Transverse colon (tissue), 4 donors: ENCODE results near the gene KRTAP5-10. TPM values are rescaled to one million over a fixed set of nuclear protein-coding genes. Genes with fewer than 3 reads are reported as not detected.

ENCODE experiments used
- DNase-seq: peaks from one replicate; pipeline ENCODE4 v3.0.0-alpha.2; 2019
- H3K27ac ChIP-seq, 4 donors: fragments of 200-600 bp; sonication (generic); 2 replicates each; pipeline ENCODE4 v1.5.1; 2016 to 2018; ENCODE audit warnings: inconsistent platforms in 4 of 4
- H3K27me3 ChIP-seq: fragments of 200-600 bp; sonication (generic); 2 replicates; pipeline ENCODE4 v1.5.1; 2017; ENCODE audit warnings: inconsistent platforms
- H3K36me3 ChIP-seq, 4 donors: fragments of 200-600 bp; sonication (generic); 2 replicates each; pipeline ENCODE4 v1.5.1; 2017 to 2019; ENCODE audit warnings: inconsistent platforms in 4 of 4
- H3K4me1 ChIP-seq, 4 donors: fragments of 200-600 bp; sonication (generic); 2 replicates each; pipeline ENCODE4 v1.5.1; 2017 to 2020; ENCODE audit warnings: inconsistent platforms in 4 of 4
- H3K4me3 ChIP-seq, 4 donors: fragments of 200-600 bp; sonication (generic); 1 replicate in 1 of 4; 2 replicates in 3 of 4; pipeline versions ENCODE4 v1.5.1 to v1.6.1; 2017 to 2019; ENCODE audit warnings: inconsistent platforms in 4 of 4
- H3K9me3 ChIP-seq, 2 donors: fragments of 200-600 bp; sonication (generic); 2 replicates each; pipeline ENCODE4 v1.5.1; 2017 to 2019; ENCODE audit warnings: inconsistent platforms in 2 of 2
- EP300 ChIP-seq: sonication (generic); formaldehyde crosslinking; IDR thresholded peaks from one replicate; pipeline ENCODE4 v1.6.1; 2017; ENCODE audit warnings: antibody characterized with exemption, low read depth
- POLR2A ChIP-seq: fragments of 450-650 bp; IDR thresholded peaks from one replicate; pipeline ENCODE4 v1.6.1; 2016; ENCODE audit warnings: antibody characterized with exemption, mild to moderate bottlenecking, moderate library complexity
- POLR2AphosphoS5 ChIP-seq, 3 donors: sonication (generic); formaldehyde crosslinking; IDR thresholded peaks; one replicate each; pipeline ENCODE4 v1.6.1; 2016; ENCODE audit warnings: antibody characterized with exemption in 3 of 3
- WGBS, 2 donors: methylation state at CpG; one replicate each; pipeline ENCODE4 v1.1.5; 2018; ENCODE audit warnings: low coverage in 1 of 2; 5-methylcytosine and 5-hydroxymethylcytosine counted together
- in situ Hi-C, 4 donors: fragments of 200-750 bp; cut with MboI; loops; one replicate each; pipeline versions ENCODE4 v1.15.0 to v1.15.1; 2017; ENCODE audit warnings: low sequenced_read_pairs in 3 of 4, low pct_ligation_motif_present in 1 of 4, low pct_unique_long_range_greater_than_20kb in 1 of 4
- intact Hi-C: fragments of 100-400 bp; cut with DNase I; formaldehyde crosslinking; loops from one replicate; pipeline ENCODE4 v1.15.1; 2023; ENCODE audit warnings: low total_unique reads
- total RNA-seq, 4 donors: library from RNA; depleted of rRNA; stranded (reverse); fragments of >200 nt; gene quantifications; one replicate each; pipeline ENCODE4 v1.1.0, GENCODE V29; 2016
- TF ChIP-seq, protein P1 (sequence below), 5 experiments: fragments of 200-600 bp in 3 of 5; fragments of 450-650 bp in 2 of 5; sonication (generic) in 3 of 5; IDR thresholded peaks; 1 replicate in 2 of 5; 2 replicates in 3 of 5; pipeline ENCODE4 v1.5.1; 2016 to 2017; ENCODE audit warnings: antibody characterized with exemption in 5 of 5, inconsistent platforms in 3 of 5, mild to moderate bottlenecking in 2 of 5, moderate library complexity in 1 of 5

KRTAP5-10 gene
- total RNA-seq, 4 donors from 2014 or later, result 1.8 TPM; not detected in 3

DNA sequence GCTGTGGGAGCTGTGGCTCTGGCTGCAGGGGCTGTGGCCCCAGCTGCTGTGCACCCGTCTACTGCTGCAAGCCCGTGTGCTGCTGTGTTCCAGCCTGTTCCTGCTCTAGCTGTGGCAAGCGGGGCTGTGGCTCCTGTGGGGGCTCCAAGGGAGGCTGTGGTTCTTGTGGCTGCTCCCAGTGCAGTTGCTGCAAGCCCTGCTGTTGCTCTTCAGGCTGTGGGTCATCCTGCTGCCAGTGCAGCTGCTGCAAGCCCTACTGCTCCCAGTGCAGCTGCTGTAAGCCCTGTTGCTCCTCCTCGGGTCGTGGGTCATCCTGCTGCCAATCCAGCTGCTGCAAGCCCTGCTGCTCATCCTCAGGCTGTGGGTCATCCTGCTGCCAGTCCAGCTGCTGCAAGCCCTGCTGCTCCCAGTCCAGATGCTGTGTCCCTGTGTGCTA, 16.6 kb upstream of the KRTAP5-10 start:
- no peak for DNase-seq
- no peaks in the 10 kb centered on the region for H3K9me3 ChIP-seq
- H3K36me3 ChIP-seq, result no peaks in the 10 kb centered on the region
- H3K27me3 ChIP-seq, result no peaks in the 10 kb centered on the region
- no peaks in the 10 kb centered on the region for H3K4me1 ChIP-seq
- intact Hi-C loops (no loop called here), in situ Hi-C loops (no loop called here)
- WGBS, 2 donors, result 47% methylated on average over 5 of the region's 5 CpGs; no CpG with 5 or more reads in 1 of the 2 donors
- no peak for TF ChIP-seq POLR2AphosphoS5 (IDR thresholded peaks at IDR 0.05)
- TF ChIP-seq POLR2A, result no peak
- no peak for TF ChIP-seq EP300
- TF ChIP-seq, protein P1, sequence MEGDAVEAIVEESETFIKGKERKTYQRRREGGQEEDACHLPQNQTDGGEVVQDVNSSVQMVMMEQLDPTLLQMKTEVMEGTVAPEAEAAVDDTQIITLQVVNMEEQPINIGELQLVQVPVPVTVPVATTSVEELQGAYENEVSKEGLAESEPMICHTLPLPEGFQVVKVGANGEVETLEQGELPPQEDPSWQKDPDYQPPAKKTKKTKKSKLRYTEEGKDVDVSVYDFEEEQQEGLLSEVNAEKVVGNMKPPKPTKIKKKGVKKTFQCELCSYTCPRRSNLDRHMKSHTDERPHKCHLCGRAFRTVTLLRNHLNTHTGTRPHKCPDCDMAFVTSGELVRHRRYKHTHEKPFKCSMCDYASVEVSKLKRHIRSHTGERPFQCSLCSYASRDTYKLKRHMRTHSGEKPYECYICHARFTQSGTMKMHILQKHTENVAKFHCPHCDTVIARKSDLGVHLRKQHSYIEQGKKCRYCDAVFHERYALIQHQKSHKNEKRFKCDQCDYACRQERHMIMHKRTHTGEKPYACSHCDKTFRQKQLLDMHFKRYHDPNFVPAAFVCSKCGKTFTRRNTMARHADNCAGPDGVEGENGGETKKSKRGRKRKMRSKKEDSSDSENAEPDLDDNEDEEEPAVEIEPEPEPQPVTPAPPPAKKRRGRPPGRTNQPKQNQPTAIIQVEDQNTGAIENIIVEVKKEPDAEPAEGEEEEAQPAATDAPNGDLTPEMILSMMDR (IDR thresholded peaks at IDR 0.05), result no peak
- H3K4me3 ChIP-seq, result no peak overlapping the region
- H3K27ac ChIP-seq, result no peak overlapping the region

DNA sequence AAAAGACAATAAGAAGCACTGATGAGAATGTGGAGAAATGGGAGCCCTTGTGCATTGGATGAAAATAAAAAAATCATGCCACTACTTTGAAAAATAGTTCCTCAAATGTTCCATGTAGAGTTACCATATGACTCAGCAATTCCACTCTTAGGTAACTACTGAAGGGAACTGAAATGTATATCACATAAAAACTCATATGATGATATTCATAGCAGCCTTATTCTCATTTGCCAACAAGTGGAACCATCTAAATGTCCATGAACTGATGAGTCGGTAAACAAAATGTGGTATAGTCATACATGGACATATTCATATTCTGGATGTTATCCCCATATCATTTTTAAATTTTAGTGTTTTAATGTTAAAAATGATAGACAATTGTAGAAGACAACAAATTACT, 13.7 kb upstream of the KRTAP5-10 start:
- TF ChIP-seq POLR2AphosphoS5 (IDR thresholded peaks at IDR 0.05), result no peak
- TF ChIP-seq, protein P1 (IDR thresholded peaks at IDR 0.05), result no peak
- no peak for TF ChIP-seq EP300
- TF ChIP-seq POLR2A, result no peak
- no peak overlapping the region for H3K27ac ChIP-seq
- H3K9me3 ChIP-seq, result no peaks in the 10 kb centered on the region
- no peak for DNase-seq
- H3K36me3 ChIP-seq, result no peaks in the 10 kb centered on the region
- 87 to 88% methylated on average over 1 of the region's 1 CpG for WGBS, 2 donors
- H3K4me1 ChIP-seq, result no peaks in the 10 kb centered on the region
- H3K4me3 ChIP-seq, result no peak overlapping the region
- H3K27me3 ChIP-seq, result no peaks in the 10 kb centered on the region
- in situ Hi-C loops, result no loop called here
- intact Hi-C loops, result no loop called here

DNA sequence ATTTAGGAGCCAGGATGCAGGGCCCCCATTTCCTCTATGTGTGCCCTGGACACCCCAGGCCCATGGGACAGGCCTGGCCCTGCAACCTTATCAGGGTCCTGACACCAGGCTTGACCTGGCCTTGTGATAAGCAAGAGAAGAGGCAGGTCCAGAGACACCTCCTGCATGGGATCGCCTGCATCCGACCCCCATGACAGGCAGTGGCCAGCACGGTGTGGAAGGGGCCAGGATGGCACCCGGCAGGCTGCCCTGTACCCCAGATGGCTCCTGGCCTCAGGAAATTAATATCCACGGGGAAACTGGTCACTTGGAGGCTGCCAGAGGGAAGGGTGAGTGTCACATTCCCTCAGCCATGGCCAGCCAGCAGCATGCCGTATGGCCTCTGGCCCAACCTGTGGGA, 10.4 kb upstream of the KRTAP5-10 start:
- H3K27ac ChIP-seq, result no peak overlapping the region
- H3K27me3 ChIP-seq, result no peaks in the 10 kb centered on the region
- in situ Hi-C loops (no loop called here), intact Hi-C loops (no loop called here)
- no peaks in the 10 kb centered on the region for H3K4me1 ChIP-seq
- TF ChIP-seq POLR2AphosphoS5 (IDR thresholded peaks at IDR 0.05) (no peak), EP300 (no peak), POLR2A (no peak)
- TF ChIP-seq, protein P1 (IDR thresholded peaks at IDR 0.05), result no peak
- no peak overlapping the region for H3K4me3 ChIP-seq
- H3K9me3 ChIP-seq, result no peaks in the 10 kb centered on the region
- no peak for DNase-seq
- 77% methylated on average over 5 of the region's 6 CpGs; no CpG with 5 or more reads in 1 of the 2 donors for WGBS, 2 donors
- no peaks in the 10 kb centered on the region for H3K36me3 ChIP-seq

DNA sequence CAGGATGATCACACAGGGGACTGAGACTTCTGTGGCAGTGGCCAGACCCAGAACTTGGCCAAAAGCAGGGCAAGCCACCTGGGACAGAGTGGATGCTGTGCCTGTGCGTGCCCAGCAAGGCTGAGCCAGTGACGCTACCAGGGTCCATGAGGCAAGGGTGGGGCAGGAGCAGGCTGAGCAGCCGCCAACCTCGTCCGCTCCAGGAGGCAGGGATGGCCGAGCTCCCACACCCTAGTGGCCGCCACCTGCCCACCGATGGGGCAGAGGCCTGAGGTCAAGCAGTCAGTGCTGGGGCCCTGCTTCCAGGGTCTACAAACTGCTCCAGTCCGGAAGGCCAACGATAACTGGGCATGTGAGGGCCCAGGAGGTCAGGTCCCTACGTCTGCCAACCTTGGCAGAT, 9.9 kb upstream of the KRTAP5-10 start:
- intact Hi-C loops (no loop called here), in situ Hi-C loops (no loop called here)
- H3K36me3 ChIP-seq, result no peaks in the 10 kb centered on the region
- no peak overlapping the region for H3K4me3 ChIP-seq
- DNase-seq, result no peak
- H3K4me1 ChIP-seq, result no peaks in the 10 kb centered on the region
- H3K9me3 ChIP-seq, result no peaks in the 10 kb centered on the region
- no peak overlapping the region for H3K27ac ChIP-seq
- no peaks in the 10 kb centered on the region for H3K27me3 ChIP-seq
- TF ChIP-seq POLR2AphosphoS5 (IDR thresholded peaks at IDR 0.05) (no peak), EP300 (no peak), POLR2A (no peak)
- TF ChIP-seq, protein P1 (IDR thresholded peaks at IDR 0.05), result no peak
- WGBS, 2 donors, result 81 to 83% methylated on average over 1 to 11 of the region's 11 CpGs
